IPS-15b (cell line): ENCODE data around the gene SGPP2.

Experiments
- H3K27me3 ChIP-seq: one replicate; pipeline ENCODE4 v1.6.1; 2013; ENCODE audit warnings: low read length; ENCODE audit not compliant: control insufficient read depth, insufficient read depth
- H3K36me3 ChIP-seq: one replicate; pipeline ENCODE4 v1.6.1; 2013; ENCODE audit warnings: low read length; ENCODE audit not compliant: control insufficient read depth, insufficient read depth
- H3K4me1 ChIP-seq: one replicate; pipeline ENCODE4 v1.6.1; 2013; ENCODE audit warnings: mild to moderate bottlenecking, low read length; ENCODE audit not compliant: control insufficient read depth, insufficient read depth
- H3K4me3 ChIP-seq: one replicate; pipeline ENCODE4 v1.5.1; 2013; ENCODE audit warnings: low read depth, low read length
- H3K9ac ChIP-seq: one replicate; pipeline ENCODE4 v1.6.1; 2013; ENCODE audit warnings: low read depth, mild to moderate bottlenecking, low read length
- H3K9me3 ChIP-seq: one replicate; pipeline ENCODE4 v1.6.1; 2013; ENCODE audit warnings: mild to moderate bottlenecking, low read length; ENCODE audit not compliant: control insufficient read depth, insufficient read depth

Gene SGPP2

GRCh38 chr2:222598611-222599010, 174.3 kb downstream of the SGPP2 start:
- H3K9ac ChIP-seq, result no peak overlapping the region
- no peaks in the 10 kb centered on the region for H3K9me3 ChIP-seq
- H3K4me3 ChIP-seq, result no peak overlapping the region
- H3K36me3 ChIP-seq, result no peaks in the 10 kb centered on the region
- H3K4me1 ChIP-seq, result no peaks in the 10 kb centered on the region
- no peaks in the 10 kb centered on the region for H3K27me3 ChIP-seq

DNA sequence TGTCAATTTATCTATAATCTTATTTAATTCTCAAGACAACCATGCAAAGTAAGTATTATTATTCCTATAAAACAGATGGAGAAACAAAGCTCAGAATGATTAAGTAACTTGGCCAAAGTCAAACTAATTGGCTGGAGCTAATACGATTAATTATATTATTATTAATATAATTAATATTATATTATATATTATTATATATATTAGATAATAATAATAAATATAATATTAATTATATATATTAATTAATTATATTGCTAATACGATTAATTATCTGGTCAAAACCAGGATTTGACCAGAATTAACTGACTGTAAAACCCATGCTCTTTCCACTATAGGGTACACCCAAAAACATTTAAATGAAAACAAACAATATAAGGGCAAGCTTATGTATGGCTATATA, 179.2 kb downstream of the SGPP2 start:
- H3K4me3 ChIP-seq, result no peak overlapping the region
- H3K36me3 ChIP-seq, result no peaks in the 10 kb centered on the region
- H3K4me1 ChIP-seq, result no peaks in the 10 kb centered on the region

GRCh38 chr2:222604749-222605515, 180.6 kb downstream of the SGPP2 start:
- Histone ChIP-seq H3K9me3 (no peaks in the 10 kb centered on the region), H3K9ac (no peak overlapping the region), H3K4me3 (no peak overlapping the region), H3K36me3 (peaks cover 3% of the 10 kb centered on the region), H3K4me1 (no peaks in the 10 kb centered on the region), H3K27me3 (no peaks in the 10 kb centered on the region)

More for the DNA sequence above, 179.2 kb downstream of the SGPP2 start:
- Histone ChIP-seq H3K27me3 (no peaks in the 10 kb centered on the region), H3K9me3 (no peaks in the 10 kb centered on the region), H3K9ac (no peak overlapping the region)

DNA sequence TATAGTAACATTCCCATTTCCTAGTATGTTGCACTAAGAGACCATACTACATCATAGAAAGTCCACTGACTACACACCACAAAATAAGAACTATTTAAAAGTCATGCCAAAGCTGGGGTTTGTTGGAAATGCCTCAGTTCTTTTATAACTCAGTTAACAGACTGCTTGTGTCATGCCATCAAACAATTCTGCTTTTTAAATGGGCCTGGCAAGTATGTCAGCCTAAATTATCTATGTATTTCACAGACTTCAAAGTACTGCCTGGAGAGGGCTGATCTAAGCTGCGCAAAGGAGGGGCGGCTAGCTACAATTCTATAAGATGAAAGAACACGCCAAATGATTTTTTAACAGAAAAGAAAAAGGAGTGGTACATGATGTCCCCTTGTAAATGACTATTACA, 182.0 kb downstream of the SGPP2 start:
- H3K27me3 ChIP-seq, result no peaks in the 10 kb centered on the region
- H3K36me3 ChIP-seq, result peaks cover 3% of the 10 kb centered on the region
- H3K9me3 ChIP-seq, result no peaks in the 10 kb centered on the region
- no peak overlapping the region for H3K4me3 ChIP-seq
- no peaks in the 10 kb centered on the region for H3K4me1 ChIP-seq
- no peak overlapping the region for H3K9ac ChIP-seq

DNA sequence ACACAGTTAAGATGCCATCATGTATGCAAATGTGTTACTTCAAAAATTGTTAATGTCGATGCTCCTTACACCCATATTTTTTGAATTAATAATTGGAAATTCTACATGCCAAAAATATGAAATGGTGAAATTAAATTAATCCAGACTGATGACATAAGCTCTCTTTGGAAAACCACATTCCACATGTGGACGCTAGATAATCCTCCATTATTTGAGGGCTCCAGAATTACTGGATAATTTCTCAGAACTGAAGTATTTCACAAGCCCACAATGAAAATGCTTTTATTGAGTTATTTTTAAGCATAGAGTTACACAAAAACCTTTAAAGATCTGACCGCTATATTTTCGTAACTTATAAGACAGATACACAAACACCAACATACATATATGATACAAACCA, 183.7 kb downstream of the SGPP2 start:
- no peaks in the 10 kb centered on the region for H3K27me3 ChIP-seq
- no peak overlapping the region for H3K4me3 ChIP-seq
- no peaks in the 10 kb centered on the region for H3K9me3 ChIP-seq
- peaks cover 5% of the 10 kb centered on the region for H3K36me3 ChIP-seq
- no peak overlapping the region for H3K9ac ChIP-seq
- H3K4me1 ChIP-seq, result no peaks in the 10 kb centered on the region

DNA sequence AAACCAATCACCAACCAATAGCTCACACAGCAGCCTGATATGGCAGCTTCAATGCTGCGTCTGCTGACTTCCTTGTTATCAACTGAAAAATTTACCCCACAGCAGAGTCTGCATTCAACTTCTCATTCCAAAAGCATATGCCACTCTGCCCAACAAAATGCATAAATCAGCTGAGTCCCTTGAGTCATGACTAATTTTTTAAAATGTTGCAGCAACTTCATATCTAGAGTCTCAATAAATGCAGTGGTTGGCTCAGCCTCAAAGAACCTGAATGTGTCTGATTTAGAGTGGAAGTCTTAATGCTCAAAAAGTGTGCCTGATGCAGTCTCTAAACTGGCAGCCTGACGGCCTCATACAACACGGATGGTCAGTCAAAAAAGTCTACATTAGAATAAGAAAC, 185.0 kb downstream of the SGPP2 start:
- Histone ChIP-seq H3K27me3 (no peaks in the 10 kb centered on the region), H3K36me3 (peaks cover 7% of the 10 kb centered on the region), H3K4me3 (no peak overlapping the region), H3K9ac (no peak overlapping the region), H3K9me3 (no peaks in the 10 kb centered on the region), H3K4me1 (no peaks in the 10 kb centered on the region)
